Small intestine (tissue), 7 donors: ENCODE data around the gene GPR135. TPM values are rescaled to one million over a fixed set of nuclear protein-coding genes. Genes with fewer than 3 reads are reported as not detected.

Experiments
- DNase-seq, 2 donors: peaks; one replicate each; pipeline versions ENCODE4 v3.0.0 to v3.0.0-alpha.2; 2013
- FAIRE-seq: peaks from 2 replicates; lab custom pipeline; 2012; peaks lifted over from hg19 to GRCh38; lab: Jason Lieb, UNC
- H3K27ac ChIP-seq, 3 donors: one replicate each; pipeline ENCODE4 v1.5.1; 2013; ENCODE audit warnings: low read length in 2 of 3, mild to moderate bottlenecking in 2 of 3, control low read depth in 1 of 3, inconsistent platforms in 1 of 3, low read depth in 1 of 3, moderate library complexity in 1 of 3
- H3K27me3 ChIP-seq, 3 donors: one replicate each; pipeline ENCODE4 v1.6.1; 2013; ENCODE audit warnings: low read length in 3 of 3, inconsistent platforms in 1 of 3; ENCODE audit not compliant: control insufficient read depth in 3 of 3, insufficient read depth in 3 of 3
- H3K36me3 ChIP-seq, 3 donors: one replicate each; pipeline ENCODE4 v1.6.1; 2013; ENCODE audit warnings: low read length in 3 of 3, inconsistent platforms in 1 of 3, low read depth in 1 of 3, mild to moderate bottlenecking in 1 of 3, moderate library complexity in 1 of 3; ENCODE audit not compliant: control insufficient read depth in 3 of 3, insufficient read depth in 2 of 3
- H3K4me1 ChIP-seq, 3 donors: one replicate each; pipeline ENCODE4 v1.6.1; 2013; ENCODE audit warnings: low read length in 2 of 3, inconsistent platforms in 1 of 3, low read depth in 1 of 3, mild to moderate bottlenecking in 1 of 3, moderate library complexity in 1 of 3; ENCODE audit not compliant: control insufficient read depth in 3 of 3, insufficient read depth in 2 of 3
- H3K4me3 ChIP-seq, 3 donors: one replicate each; pipeline ENCODE4 v1.5.1; 2013; ENCODE audit warnings: low read length in 3 of 3, control low read depth in 1 of 3, inconsistent platforms in 1 of 3, low read depth in 1 of 3, mild to moderate bottlenecking in 1 of 3, moderate library complexity in 1 of 3
- H3K9me3 ChIP-seq, 2 donors: one replicate each; pipeline ENCODE4 v1.6.1; 2013; ENCODE audit warnings: low read depth in 1 of 2, low read length in 1 of 2; ENCODE audit not compliant: control insufficient read depth in 2 of 2, insufficient read depth in 1 of 2
- WGBS, 3 donors: extraction: QIAGEN DNeasy Blood & Tissue Kit; methylation state at CpG; one replicate each; pipeline ENCODE4 v1.1.7; 2013; 5-methylcytosine and 5-hydroxymethylcytosine counted together
- polyA plus RNA-seq, 4 donors: library from polyadenylated mRNA; stranded (reverse) in 3 of 4; unstranded in 1 of 4; fragments of 200-250 nt in 3 of 4; fragments of 120-200 nt in 1 of 4; gene quantifications; one replicate each; pipeline versions ENCODE4 v1.2.1 to v1.2.3, GENCODE V29; 2013
- donor health status: healthy with polysubstance abuse.
- donor health status: control.
- donor health status: control.
- donor health status: Bipolar disorder and iron deficiency.
- donor health status: healthy.

The GPR135 gene
- polyA plus RNA-seq, 4 donors, result 0.22 to 2.9 (median 0.39) TPM; not detected in 1

DNA sequence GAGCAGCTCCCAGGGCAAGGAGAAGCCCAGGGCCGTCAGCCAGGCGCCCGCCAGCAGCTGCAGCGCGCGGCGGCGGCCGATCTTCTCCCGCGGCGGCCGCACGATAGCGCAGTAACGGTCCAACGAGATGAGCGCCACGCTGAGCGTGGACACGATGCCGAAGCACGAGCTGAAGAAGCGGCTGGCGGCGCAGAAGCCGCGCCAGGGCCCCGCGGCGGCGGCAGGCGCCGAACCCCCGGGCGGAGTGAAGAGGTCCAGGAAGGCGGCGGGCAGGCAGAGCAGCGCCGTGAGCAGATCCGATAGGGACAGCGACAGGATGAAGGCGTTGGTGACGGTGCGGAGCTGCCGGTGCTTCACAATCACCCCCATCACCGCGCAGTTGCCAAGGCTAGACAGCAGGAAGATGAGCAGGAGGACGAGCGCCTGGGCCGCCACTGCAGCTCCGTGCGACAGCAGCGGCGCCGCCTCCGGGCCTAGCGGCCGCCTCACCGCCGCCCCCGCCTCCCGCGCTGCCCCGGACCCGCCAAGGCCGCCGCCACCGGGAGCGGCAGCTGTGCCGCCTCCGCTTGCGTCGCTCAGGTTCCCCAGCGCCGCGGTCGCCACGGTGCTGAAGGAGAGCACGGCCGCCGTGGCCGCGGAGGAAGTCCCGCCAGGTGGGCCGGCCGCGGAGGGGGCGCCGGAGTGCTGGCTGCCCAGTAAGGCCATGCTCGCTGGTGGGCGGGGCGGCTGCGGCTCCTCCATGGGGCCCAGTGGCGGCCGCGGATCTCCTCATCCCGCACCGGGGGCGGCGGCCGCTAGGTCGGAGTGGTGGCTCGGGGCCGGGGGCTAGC lies 479 bp downstream of the GPR135 start:
- H3K36me3 ChIP-seq, result no peaks in the 10 kb centered on the region
- H3K4me1 ChIP-seq, result peaks cover 3 to 7% (median 4%) of the 10 kb centered on the region in 3 donors
- H3K27ac ChIP-seq, result peak overlapping the region in 1 of 3 donors; percentile 78
- WGBS, 3 donors, result 0 to 1% (median 0%) methylated on average over 73 to 105 of the region's 105 CpGs
- H3K9me3 ChIP-seq, result no peaks in the 10 kb centered on the region
- FAIRE-seq, result no peak
- H3K4me3 ChIP-seq, result peak overlapping the region; percentile 51 to 61 (median 51)
- DNase-seq, result peak; percentile 11 to 82
- no peaks in the 10 kb centered on the region for H3K27me3 ChIP-seq

DNA sequence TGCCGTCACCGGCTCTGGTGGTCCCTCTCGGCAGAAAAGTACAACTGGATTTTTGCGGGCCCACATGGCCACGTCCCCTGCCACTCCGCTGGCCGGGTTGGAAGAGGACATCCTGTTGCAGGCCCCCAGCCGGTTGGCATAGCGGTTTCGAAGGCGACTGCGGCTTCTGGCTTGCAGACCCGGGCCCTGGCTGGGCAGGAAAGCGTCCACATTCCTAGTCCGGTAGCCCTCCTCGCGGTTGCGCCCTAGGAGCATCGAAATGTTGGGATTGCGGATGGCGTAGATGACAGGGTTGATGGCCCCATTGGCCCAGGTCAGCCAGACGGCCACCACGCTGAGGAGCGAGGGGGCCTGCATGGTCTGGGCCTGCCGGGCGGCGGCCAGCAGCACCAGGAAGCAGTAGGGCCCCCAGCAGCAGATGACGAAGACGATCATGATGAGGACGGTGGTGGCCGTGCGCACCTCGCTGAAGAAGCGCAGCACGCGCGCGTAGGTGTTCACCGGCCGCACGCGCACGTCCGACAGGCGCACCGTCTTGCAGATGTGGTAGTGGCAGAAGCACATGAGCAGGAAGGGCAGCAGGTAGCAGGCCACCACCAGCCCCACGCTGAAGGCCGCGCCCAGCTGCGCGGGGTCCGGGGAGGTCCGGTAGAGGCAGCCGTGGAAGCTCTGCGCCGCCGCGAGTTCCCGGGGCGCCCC lies 1.2 kb downstream of the GPR135 start:
- no peaks in the 10 kb centered on the region for H3K27me3 ChIP-seq
- WGBS, 3 donors, result 37 to 40% (median 38%) methylated on average over 52 to 60 of the region's 60 CpGs
- peak; percentile 7 to 72 for DNase-seq
- H3K4me3 ChIP-seq, result peak overlapping the region; percentile 51 to 61 (median 51)
- H3K36me3 ChIP-seq, result no peaks in the 10 kb centered on the region
- FAIRE-seq, result no peak
- peaks cover 3 to 7% (median 4%) of the 10 kb centered on the region in 3 donors for H3K4me1 ChIP-seq
- H3K27ac ChIP-seq, result peak overlapping the region in 1 of 3 donors; percentile 78
- no peaks in the 10 kb centered on the region for H3K9me3 ChIP-seq

DNA sequence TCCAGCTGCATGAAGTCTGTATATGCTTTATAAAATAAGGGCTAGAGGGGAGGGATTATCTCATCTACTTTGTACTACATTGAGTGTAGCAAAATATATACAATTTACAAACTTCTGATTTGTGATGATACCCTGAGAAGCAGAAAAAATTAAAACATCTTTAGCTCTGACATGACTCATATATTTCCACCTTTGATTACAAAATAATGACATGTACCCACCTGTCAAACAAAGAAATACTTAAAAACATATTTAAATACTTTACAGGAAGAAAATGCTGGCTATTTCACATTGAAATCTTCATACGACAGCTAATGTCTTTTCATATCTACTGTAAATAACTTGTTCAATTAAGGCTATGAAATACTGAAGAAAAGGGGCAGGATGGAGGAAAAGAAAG lies 3.3 kb downstream of the GPR135 start:
- Histone ChIP-seq H3K4me1 (peaks cover 3 to 7% (median 4%) of the 10 kb centered on the region in 3 donors), H3K4me3 (no peak overlapping the region), H3K36me3 (no peaks in the 10 kb centered on the region), H3K27me3 (no peaks in the 10 kb centered on the region), H3K9me3 (no peaks in the 10 kb centered on the region), H3K27ac (no peak overlapping the region)
- WGBS, 3 donors, result 91 to 94% (median 94%) methylated on average over 1 of the region's 1 CpG
- DNase-seq (no peak), FAIRE-seq (no peak)

DNA sequence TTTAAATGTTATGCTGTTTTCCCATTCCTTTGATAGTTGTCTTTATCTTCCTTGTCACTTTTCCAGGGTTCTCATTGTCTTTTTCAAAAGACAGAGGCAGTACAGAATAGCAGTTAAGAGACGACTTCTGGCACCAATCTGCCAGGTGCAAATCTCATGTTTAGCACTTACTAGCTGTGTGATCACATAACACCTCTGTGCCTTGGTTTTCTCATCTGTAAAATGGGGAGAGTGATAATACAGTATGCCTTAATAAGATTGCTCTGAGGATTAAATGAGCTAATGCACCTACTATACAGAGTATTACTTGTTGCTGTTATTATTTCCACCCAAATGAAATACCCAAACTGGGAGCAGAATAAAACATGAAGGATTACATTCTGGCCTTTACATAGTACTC lies 4.8 kb downstream of the GPR135 start:
- H3K27me3 ChIP-seq, result no peaks in the 10 kb centered on the region
- peaks cover under 1 to 7% (median 4%) of the 10 kb centered on the region in 3 donors for H3K4me1 ChIP-seq
- FAIRE-seq (no peak), DNase-seq (no peak)
- H3K36me3 ChIP-seq, result no peaks in the 10 kb centered on the region
- H3K27ac ChIP-seq, result no peak overlapping the region
- no peak overlapping the region for H3K4me3 ChIP-seq
- 90 to 94% (median 92%) methylated on average over 1 of the region's 1 CpG for WGBS, 3 donors
- no peaks in the 10 kb centered on the region for H3K9me3 ChIP-seq

DNA sequence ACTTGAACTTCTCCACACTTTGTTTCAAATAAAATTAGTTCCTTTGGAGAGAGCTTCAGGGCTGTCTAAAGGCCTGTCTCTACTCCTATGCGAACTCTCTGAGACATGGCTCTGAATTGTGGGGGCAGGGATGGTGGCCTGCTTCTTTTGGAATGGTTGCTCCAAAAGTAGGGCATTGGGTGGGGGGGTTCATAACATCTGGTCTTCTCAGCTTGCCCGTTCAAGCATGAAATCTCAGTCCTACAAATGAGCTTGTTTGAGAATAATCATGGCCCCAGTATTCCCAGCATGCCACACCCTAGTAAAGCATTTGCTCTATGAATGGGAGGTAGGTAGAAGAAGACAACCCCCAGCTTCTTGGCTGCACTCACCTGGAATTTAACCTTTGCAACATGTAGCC lies 6.7 kb downstream of the GPR135 start:
- DNase-seq (no peak), FAIRE-seq (no peak)
- H3K4me3 ChIP-seq, result no peak overlapping the region
- H3K4me1 ChIP-seq, result peaks cover 0 to under 1% (median 0%) of the 10 kb centered on the region in 3 donors
- 92 to 94% (median 93%) methylated on average over 2 of the region's 2 CpGs for WGBS, 3 donors
- H3K27me3 ChIP-seq, result no peaks in the 10 kb centered on the region
- H3K9me3 ChIP-seq, result no peaks in the 10 kb centered on the region
- H3K36me3 ChIP-seq, result no peaks in the 10 kb centered on the region
- H3K27ac ChIP-seq, result no peak overlapping the region

DNA sequence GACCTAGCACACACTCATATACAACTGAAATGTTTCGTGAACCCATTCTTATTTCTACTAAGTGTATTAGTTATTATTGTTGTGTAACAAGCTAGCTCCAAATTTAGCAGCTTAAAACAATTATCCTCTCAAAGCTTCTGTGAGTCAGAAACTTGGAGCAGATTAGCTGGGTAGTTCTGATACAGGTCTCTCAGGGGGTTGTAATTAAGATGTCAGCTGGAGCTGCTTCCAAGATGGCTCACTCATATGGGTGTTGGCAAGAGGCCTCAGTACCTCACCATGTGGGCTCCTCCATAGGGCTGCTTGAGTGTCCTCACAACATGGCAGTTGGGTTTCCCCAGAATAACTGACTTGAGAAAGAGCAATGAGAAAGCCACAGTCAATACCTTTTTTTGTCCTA lies 9.8 kb downstream of the GPR135 start:
- 95 to 97% (median 97%) methylated on average over 1 of the region's 1 CpG for WGBS, 3 donors
- Histone ChIP-seq H3K27me3 (no peaks in the 10 kb centered on the region), H3K4me3 (no peak overlapping the region), H3K27ac (no peak overlapping the region), H3K36me3 (no peaks in the 10 kb centered on the region), H3K4me1 (no peaks in the 10 kb centered on the region), H3K9me3 (no peaks in the 10 kb centered on the region)
- FAIRE-seq (no peak), DNase-seq (no peak)

DNA sequence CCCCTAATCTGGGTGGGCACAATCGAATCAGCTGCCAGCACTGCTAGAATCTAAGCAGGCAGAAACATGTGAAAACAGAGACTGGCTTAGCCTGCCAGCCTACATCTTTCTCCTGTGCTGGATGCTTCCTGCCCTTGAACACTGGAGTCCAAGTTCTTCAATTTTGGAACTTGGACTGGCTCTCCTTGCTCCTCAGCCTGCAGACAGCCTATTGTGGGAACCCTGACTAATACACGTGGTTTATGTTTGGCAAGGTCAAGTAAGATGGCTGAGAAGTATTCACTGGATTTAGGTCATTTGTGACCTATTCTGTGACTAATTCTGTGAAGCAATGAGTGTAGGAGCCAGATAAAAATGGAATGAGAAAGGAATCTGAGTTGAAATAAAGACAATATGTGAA lies 11.0 kb downstream of the GPR135 start:
- FAIRE-seq (no peak), DNase-seq (no peak)
- Histone ChIP-seq H3K27me3 (no peaks in the 10 kb centered on the region), H3K4me3 (no peak overlapping the region), H3K9me3 (no peaks in the 10 kb centered on the region), H3K4me1 (no peaks in the 10 kb centered on the region), H3K27ac (no peak overlapping the region), H3K36me3 (no peaks in the 10 kb centered on the region)
- 32 to 62% (median 41%) methylated on average over 2 of the region's 2 CpGs for WGBS, 3 donors

DNA sequence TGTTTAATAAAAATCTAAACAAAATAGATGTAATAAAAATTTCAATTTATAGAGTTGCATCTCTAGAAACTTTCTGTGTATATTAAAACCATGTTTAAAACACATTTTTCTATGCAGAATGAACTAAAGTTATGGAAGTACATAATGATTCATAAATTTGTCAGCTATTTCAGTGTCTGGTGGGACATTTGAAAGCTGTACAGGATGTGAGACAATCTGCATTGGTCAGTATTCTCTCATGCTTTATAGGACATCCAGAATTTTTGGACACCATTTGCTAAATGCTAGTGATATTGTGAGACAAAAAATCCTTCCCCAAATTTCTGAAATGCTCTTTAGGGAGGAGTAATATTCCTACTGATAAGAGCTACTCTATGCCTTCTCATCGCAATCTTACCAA lies 13.3 kb downstream of the GPR135 start:
- DNase-seq (no peak), FAIRE-seq (no peak)
- WGBS, 3 donors, result 100% methylated on average over 1 of the region's 1 CpG
- no peak overlapping the region for H3K4me3 ChIP-seq
- H3K9me3 ChIP-seq, result no peaks in the 10 kb centered on the region
- H3K4me1 ChIP-seq, result no peaks in the 10 kb centered on the region
- H3K27me3 ChIP-seq, result no peaks in the 10 kb centered on the region
- no peak overlapping the region for H3K27ac ChIP-seq
- H3K36me3 ChIP-seq, result no peaks in the 10 kb centered on the region
